ENCODE data around the gene SSBP4. TPM values are rescaled to one million over a fixed set of nuclear protein-coding genes. Genes with fewer than 3 reads are reported as not detected.
"Not testable (repeated sequence)": the region's sequence is repeated elsewhere in the genome, so short reads cannot be mapped to it uniquely, and the experiment has no call there.

SSBP4 gene
- total RNA-seq, 1 experiment from 2014 or later = 97.5 TPM

DNA sequence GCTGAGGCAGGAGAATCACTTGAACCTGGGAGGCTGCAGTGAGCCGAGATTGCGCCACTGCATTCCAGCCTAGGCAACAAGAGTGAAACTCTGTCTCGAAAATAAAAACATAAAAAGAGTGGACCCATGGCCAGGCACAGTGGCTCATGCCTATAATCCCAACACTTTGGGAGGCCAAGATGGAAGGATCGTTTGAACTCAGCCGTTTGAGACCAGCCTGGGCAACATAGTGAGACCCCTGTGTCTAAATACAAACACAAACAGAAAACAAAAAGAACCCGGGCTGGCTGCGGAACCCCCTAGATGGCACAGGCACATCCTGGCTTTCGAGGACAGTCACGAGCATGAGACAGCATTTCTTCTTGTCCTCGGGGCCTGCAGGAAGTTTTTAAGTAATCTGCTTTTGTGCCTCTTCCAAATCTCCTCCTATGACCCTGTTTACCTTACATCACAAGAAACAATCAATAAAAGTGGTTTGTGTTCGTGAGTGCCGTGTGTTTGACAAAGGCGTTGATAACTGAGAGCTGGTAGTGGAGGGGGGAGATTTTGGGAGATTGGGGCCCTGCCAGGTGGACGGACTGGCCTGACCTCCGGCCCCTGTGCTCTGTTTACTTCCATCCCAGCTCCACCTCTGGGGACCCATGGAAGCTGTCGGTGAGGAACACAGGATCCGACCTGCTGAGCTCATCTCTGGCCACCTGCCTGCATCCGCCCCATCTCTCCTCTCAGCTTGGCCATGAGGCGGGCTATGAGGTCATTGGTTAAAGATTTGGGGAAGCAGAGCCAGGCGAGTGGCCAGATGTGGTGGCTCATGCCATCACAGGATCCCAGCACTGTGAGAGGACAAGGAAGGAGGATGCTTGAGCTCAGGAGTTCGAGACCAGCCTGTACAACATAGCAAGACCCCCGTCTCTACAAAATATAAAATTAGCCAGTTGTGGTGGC is 39.1 kb upstream of the SSBP4 start:
- intact Hi-C loops (cut with micrococcal nuclease) = loop anchor here (2.0 kb wide), 1 partner anchor 15 kb away; no protein-coding TSS in a partner anchor
- DNase-seq = peak; percentile 94
- ATAC-seq = peak; percentile 92
- Histone ChIP-seq H3F3A (ENCODE audit: low read length, unreplicated experiment) (no peaks in the 10 kb centered on the region), H3K9me2 (replicated peaks; ENCODE audit: low read length) (no peaks in the 10 kb centered on the region), H3K9ac (ENCODE audit: low read length) (peak overlapping the region; percentile 38), H3K4me3 (ENCODE audit: low read length) (no peak overlapping the region), H3K4me2 (ENCODE audit: low read length) (peak overlapping the region; percentile 17; the same call in 1 of the 2 replicates), H3K9me3 (ENCODE audit: low read length) (no peaks in the 10 kb centered on the region), H3K27me3 (ENCODE audit: low read length) (no peaks in the 10 kb centered on the region), H3K79me2 (ENCODE audit: low read length) (no peaks in the 10 kb centered on the region), H4K20me1 (ENCODE audit: low read length) (no peaks in the 10 kb centered on the region), H3K4me1 (ENCODE audit: insufficient read depth, low read length) (peaks cover 36% of the 10 kb centered on the region), H2AFZ (ENCODE audit: low read length) (peak overlapping the region; percentile 37; the same call in 1 of the 2 replicates), H3K36me3 (ENCODE audit: low read depth, low read length) (no peaks in the 10 kb centered on the region), H3K27ac (ENCODE audit: low read length) (peak overlapping the region; percentile 85)
- BruUV-seq (replicated peaks) = TSS peak; percentile 66
- ChIA-PET CTCF (interaction anchor here (0.7 to 1.2 kb wide), 2 partner anchors 100 to 170 kb away, joined by 3 to 6 read pairs; no protein-coding TSS in a partner anchor), POLR2A (ENCODE audit: unreplicated experiment) (interaction anchor here (0.6 to 1.2 kb wide), 6 partner anchors 8 to 100 kb away, joined by 3 to 6 read pairs (median 3); partner anchors contain the start of genes JUND and LSM4)
- TF ChIP-seq EZH2phosphoT487 (IDR thresholded peaks at IDR 0.05; ENCODE audit: borderline replicate concordance, low read length) (no peak), EZH2 (IDR thresholded peaks at IDR 0.05; ENCODE audit: low read length, unreplicated experiment) (no peak)
- TF ChIP-seq, protein P1, sequence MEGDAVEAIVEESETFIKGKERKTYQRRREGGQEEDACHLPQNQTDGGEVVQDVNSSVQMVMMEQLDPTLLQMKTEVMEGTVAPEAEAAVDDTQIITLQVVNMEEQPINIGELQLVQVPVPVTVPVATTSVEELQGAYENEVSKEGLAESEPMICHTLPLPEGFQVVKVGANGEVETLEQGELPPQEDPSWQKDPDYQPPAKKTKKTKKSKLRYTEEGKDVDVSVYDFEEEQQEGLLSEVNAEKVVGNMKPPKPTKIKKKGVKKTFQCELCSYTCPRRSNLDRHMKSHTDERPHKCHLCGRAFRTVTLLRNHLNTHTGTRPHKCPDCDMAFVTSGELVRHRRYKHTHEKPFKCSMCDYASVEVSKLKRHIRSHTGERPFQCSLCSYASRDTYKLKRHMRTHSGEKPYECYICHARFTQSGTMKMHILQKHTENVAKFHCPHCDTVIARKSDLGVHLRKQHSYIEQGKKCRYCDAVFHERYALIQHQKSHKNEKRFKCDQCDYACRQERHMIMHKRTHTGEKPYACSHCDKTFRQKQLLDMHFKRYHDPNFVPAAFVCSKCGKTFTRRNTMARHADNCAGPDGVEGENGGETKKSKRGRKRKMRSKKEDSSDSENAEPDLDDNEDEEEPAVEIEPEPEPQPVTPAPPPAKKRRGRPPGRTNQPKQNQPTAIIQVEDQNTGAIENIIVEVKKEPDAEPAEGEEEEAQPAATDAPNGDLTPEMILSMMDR (conservative IDR thresholded peaks at IDR 0.05; ENCODE audit: low read depth, low read length) = no peak

DNA sequence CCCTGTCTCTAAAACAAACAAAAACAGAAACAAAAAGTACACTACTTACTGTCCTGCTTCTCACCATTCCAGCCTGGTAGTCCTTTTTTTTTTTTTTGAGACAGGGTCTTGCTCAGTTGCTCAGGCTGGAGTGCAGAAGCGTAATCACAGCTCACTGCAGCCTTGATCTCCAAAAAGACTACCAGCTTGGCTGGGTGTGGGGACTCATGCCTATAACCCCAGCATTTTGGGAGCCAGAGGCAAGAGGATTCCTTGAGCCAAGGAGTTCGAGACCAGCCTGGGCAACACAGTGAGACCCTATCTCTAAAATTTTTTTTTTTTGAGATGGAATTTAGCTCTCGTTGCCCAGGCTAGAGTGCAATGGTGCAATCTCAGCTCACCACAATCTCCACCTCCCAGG is 38.4 kb upstream of the SSBP4 start:
- no peaks in the 10 kb centered on the region for H3F3A ChIP-seq (ENCODE audit: low read length, unreplicated experiment)
- no peak overlapping the region; the same call in 1 of the 2 replicates for H3K9ac ChIP-seq (ENCODE audit: low read length)
- peaks cover 40% of the 10 kb centered on the region for H3K4me1 ChIP-seq (ENCODE audit: insufficient read depth, low read length)
- H4K20me1 ChIP-seq (ENCODE audit: low read length) = no peaks in the 10 kb centered on the region
- TSS peak; percentile 5 for BruUV-seq (replicated peaks)
- ATAC-seq (no peak), DNase-seq (no peak)
- no peaks in the 10 kb centered on the region for H3K27me3 ChIP-seq (ENCODE audit: low read length)
- no peaks in the 10 kb centered on the region for H3K9me2 ChIP-seq (replicated peaks; ENCODE audit: low read length)
- POLR2A ChIA-PET (ENCODE audit: unreplicated experiment) = interaction anchor here (0.6 to 1.2 kb wide), 3 partner anchors 10 to 101 kb away, joined by 3 to 6 read pairs (median 3); no protein-coding TSS in a partner anchor
- intact Hi-C loops (cut with micrococcal nuclease) = loop anchor here (2.0 kb wide), 1 partner anchor 16 kb away; no protein-coding TSS in a partner anchor
- CTCF ChIA-PET = interaction anchor here (1.2 kb wide), 1 partner anchor 101 kb away, joined by 6 read pairs; no protein-coding TSS in a partner anchor
- H2AFZ ChIP-seq (ENCODE audit: low read length) = no peak overlapping the region
- H3K79me2 ChIP-seq (ENCODE audit: low read length) = no peaks in the 10 kb centered on the region
- H3K9me3 ChIP-seq (ENCODE audit: low read length) = no peaks in the 10 kb centered on the region
- TF ChIP-seq, protein P1 (conservative IDR thresholded peaks at IDR 0.05; ENCODE audit: low read depth, low read length) = no peak
- TF ChIP-seq EZH2phosphoT487 (IDR thresholded peaks at IDR 0.05; ENCODE audit: borderline replicate concordance, low read length) (no peak), EZH2 (IDR thresholded peaks at IDR 0.05; ENCODE audit: low read length, unreplicated experiment) (no peak)
- no peaks in the 10 kb centered on the region for H3K36me3 ChIP-seq (ENCODE audit: low read depth, low read length)
- no peak overlapping the region for H3K4me3 ChIP-seq (ENCODE audit: low read length)
- peak overlapping the region; percentile 12; the same call in 1 of the 2 replicates for H3K4me2 ChIP-seq (ENCODE audit: low read length)
- H3K27ac ChIP-seq (ENCODE audit: low read length) = peak overlapping the region; percentile 85

DNA sequence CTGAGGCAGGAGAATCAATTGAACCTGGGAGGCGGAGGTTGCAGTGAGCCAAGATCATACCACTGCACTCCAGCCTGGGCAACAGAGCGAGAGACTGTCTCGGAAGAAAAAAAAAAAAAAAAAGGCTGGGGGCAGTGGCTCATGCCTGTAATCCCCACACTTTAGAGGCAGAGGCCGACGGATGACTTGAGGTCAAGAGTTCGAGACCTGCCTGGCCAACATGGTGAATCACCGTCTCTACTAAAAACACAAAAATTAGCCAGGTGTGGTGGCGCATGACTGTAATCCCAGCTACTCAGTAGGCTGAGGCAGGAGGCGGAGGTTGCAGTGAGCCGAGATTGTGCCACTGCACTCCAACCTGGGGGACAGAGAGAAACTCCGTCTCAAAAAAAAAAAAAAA is 35.6 kb upstream of the SSBP4 start:
- H3K27me3 ChIP-seq (ENCODE audit: low read length); POLR2A ChIA-PET (ENCODE audit: unreplicated experiment); intact Hi-C loops (cut with micrococcal nuclease); BruUV-seq (replicated peaks); H3K9me2 ChIP-seq (replicated peaks; ENCODE audit: low read length); H3K79me2 ChIP-seq (ENCODE audit: low read length); H3K4me3 ChIP-seq (ENCODE audit: low read length); H2AFZ ChIP-seq (ENCODE audit: low read length); H3K9ac ChIP-seq (ENCODE audit: low read length); H3K4me2 ChIP-seq (ENCODE audit: low read length); CTCF ChIA-PET; H3K36me3 ChIP-seq (ENCODE audit: low read depth, low read length); H3K9me3 ChIP-seq (ENCODE audit: low read length); H3F3A ChIP-seq (ENCODE audit: low read length, unreplicated experiment); ATAC-seq; H4K20me1 ChIP-seq (ENCODE audit: low read length); H3K27ac ChIP-seq (ENCODE audit: low read length); DNase-seq: not testable (repeated sequence)
- H3K4me1 ChIP-seq (ENCODE audit: insufficient read depth, low read length) = peaks cover 23% of the 10 kb centered on the region

All from PC-3 (cell line).